Measurements from ENCODE around the gene HOXA1.

Gene HOXA1

GRCh38 chr7:27095897-27096767 is at the start of gene HOXA1:
TSS of gene HOXA1 (minus strand) at chr7:27096000. CDS start at chr7:27095912, 88 bp downstream.
- peak; percentile 86 for DNase-seq

DNA sequence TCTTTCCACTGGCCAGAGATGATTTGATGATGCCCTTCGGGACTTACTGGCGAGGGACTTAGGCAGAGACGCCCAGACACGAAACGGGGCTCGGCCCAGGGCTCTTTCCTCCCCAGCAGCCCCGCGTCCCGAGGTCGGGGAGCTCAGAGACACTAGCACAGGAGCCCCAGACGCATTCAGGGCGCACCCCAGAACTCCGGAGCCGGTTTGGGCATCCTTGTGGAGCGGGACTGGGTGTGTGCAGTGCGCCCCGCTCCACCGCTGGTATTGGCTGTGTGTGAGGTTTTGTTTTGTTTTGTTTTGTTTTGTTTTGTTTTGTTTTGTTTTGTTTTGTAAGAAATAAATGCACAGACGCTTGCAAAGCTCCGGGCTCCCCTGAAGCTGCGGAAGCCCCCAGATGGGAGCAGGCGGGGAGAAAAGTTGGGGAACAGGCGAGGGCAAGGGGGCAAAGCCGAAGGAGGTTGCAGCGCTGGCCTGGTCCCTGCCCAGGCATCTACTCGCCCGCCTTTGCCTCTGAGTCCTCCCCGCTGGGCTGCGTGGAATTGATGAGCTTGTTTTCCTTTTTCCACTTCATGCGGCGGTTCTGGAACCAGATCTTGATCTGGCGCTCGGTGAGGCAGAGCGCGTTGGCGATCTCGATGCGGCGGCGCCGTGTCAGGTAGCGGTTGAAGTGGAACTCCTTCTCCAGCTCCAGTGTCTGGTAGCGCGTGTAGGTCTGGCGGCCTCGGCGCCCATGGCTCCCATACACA is 49.5 kb upstream of the HOXA1 start:
- no peak for DNase-seq

DNA sequence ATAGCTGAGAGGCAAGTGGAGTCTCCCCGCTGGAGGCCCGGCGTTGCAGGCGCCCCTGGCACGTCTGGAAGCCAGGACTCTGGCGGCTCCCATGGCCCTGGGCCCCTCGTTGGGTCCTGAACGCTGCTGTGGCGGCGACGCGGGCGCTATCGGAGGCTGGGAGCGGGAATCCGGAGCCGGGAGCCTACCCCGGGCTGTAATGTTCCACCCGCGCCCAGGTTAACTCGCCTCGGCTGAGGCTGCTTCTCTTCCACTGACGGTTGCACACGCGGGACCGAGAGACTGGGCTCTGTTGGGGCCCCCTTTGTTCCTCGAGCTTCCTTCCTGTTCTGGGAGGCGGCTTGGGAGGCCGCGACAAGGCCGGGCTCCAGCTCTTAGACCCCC is 49.0 kb upstream of the HOXA1 start:
- DNase-seq = no peak

DNA sequence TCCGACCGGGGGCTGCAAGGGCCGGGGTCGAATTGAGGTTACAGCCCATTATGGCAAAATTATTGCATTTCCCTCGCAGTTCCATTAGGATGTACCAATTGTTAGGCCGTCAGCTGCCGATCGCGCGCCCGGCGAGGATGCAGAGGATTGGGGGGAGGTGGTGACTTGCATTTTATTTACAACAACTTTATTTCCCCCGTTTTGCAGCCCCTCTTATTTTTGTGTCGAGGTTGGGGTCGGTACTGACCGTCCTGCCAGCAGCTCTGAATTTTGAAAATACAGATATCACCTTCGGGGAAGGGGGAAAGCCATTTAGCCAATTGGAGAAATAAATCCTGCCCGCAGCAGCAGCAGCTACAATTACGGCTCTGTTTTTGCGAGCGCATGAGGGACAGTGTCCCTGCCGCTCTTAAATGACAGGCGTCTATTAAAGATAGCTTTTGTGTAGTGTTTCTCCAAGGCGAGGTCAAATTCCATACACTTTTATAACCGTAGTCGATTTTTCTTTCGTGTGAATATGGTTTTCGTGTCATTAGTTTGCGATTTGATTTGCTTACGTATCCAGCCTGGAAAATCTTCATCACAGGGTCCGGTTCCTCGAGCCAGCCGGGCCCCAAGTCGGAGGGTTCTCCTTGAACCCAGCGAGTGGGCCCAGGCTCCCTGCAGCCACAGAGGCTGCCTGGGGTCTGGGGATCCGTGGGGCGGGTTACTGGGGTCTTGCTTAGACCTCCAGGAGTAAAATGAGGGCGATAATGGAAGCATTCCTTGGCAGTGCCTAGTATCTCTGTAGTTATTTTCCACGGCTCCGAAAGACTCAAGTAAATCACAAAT is 48.4 kb upstream of the HOXA1 start:
- DNase-seq = no peak

GRCh38 chr7:27143023-27143949 is 47.5 kb upstream of the HOXA1 start, which contains the start of gene HOXA5:
TSS of gene HOXA5 (minus strand) at chr7:27143681. CDS start at chr7:27143607, 74 bp downstream.
- no peak for DNase-seq

GRCh38 chr7:27142580-27143022 is 46.8 kb upstream of the HOXA1 start:
- DNase-seq = no peak

DNA sequence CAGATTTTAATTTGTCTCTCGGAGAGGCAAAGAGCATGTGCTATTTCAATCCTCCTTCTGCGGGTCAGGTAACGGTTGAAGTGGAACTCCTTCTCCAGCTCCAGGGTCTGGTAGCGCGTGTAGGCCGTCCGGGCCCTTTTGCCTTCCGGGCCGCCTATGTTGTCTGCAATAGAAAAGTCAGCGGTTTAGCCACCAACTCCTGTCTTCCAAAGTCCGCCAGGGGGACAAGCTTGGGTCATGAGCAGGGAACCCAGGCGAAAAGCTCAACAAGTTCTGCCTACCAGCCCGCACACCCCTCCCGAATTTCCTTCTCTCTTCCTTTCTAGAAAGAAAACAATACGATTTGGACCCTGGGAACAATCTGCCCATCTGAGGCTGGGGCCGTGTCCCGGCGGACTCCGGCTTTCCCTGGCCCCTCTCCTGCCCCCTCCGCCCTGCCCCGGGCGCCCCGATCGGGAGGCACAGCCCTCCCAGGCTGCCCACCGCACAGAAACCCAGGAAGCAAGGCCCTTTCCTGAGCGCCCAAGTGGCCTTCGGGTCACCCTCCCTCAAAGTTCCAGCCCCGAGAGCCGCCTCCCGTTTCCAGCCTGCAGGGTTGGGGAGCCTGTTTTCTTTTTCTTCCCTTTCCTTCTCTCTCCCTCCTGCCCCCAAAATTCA is 46.3 kb upstream of the HOXA1 start:
- no peak for DNase-seq

GRCh38 chr7:27141137-27141922 is 45.5 kb upstream of the HOXA1 start:
- DNase-seq = no peak

GRCh38 chr7:27140126-27140857 is 44.5 kb upstream of the HOXA1 start:
- DNase-seq = no peak

GRCh38 chr7:27139334-27140125 is 43.7 kb upstream of the HOXA1 start:
- no peak for DNase-seq

DNA sequence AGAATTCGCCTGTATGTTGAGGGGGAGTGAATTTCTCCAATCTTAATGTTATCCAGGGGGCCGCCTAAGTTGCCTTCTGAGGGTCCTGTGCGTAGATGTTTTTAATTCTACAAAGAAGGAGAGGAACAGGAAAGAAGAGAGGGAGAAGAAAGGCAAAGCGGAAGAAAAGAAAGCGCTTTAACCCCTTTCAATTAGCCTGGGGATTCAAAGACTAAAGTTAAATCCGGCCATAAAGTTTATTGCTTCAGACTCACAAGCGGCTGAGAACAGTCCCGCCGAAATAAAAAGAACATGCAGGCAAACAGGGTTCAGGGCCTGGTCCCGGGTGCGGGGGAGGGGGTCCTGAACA is 43.2 kb upstream of the HOXA1 start:
- DNase-seq = no peak

DNA sequence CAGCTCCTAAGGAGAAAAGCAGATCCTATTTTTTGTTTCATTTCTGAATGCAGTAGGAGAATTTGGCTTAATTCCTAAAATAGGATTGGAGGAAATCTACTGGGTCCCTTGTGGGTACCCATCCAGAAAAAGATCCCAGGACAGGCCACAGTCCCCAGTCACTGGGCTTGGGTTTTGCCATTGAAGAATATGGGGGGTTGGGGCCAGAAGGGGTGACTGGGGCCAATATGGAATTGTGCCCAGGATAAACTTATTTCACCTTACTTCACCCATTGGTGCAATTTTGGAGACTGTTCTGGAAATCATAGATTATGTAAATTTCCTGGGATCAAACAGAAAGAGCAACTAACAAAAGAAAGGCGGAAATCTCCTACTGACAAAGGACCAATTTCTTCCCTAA is 42.7 kb upstream of the HOXA1 start:
- DNase-seq = no peak

GRCh38 chr7:27137640-27138315 is 42.0 kb upstream of the HOXA1 start:
- no peak for DNase-seq

DNA sequence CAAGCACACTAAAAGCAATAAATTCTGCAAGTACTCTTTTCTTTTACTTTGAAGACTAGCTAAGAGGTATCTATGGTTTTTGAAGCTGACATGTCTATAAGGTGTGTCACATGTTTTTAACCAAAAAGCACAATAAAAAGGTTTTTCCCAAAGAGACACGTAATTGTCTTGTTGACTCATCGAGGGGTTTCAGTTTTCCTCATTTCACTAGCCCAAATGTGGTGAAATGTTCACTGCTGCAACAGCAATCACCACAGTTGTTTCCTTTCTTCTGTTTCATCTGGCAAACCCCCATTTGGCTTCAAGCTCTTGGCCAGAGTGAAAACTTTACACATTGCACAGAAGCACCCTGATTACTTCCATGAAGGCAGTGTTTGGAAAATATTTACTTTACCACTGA is 38.6 kb upstream of the HOXA1 start:
- DNase-seq = no peak

DNA sequence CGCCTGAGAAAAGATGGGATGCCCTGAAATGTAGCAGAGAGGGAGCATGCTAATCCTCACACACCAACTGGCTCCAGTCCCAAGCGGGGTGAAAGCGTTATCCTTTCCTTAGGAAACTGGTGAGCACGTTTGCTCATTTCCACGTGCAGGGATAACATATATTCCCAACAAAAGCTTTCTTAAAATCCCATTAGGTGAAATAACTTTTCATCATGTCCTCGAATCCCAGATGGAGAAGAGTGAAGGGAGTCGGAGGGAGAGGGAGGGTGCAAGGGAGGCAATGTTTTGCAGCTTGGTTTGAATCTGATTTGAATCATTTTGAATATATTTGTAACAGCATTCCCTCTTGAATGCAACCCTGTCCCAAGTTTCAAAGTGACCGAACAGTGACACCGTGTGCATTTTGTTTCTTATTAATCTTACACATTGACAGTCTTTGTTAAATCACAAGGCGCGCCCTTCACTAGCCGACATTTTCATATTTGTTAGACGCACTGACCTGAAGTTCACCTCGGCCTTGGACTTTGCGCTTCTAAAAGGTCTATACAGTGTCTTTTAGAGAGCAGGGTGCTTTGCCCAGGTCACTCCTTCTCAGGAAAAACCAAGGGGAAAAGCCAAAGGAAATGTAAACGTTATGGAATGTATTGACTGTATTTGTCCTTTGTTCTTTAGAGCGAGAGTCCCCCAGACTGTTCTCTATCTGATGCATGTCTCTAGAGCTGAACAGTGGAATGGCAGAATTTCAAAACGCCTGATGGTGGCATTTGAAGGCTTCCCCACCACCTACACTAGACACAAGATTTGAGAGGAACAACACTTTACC is 37.8 kb upstream of the HOXA1 start:
- DNase-seq = no peak

- no peak for DNase-seq
These were observed 37.2 kb upstream of the HOXA1 start for GRCh38 chr7:27132978-27133377.

- DNase-seq = no peak
These were observed 36.4 kb upstream of the HOXA1 start for GRCh38 chr7:27132214-27132613.

DNA sequence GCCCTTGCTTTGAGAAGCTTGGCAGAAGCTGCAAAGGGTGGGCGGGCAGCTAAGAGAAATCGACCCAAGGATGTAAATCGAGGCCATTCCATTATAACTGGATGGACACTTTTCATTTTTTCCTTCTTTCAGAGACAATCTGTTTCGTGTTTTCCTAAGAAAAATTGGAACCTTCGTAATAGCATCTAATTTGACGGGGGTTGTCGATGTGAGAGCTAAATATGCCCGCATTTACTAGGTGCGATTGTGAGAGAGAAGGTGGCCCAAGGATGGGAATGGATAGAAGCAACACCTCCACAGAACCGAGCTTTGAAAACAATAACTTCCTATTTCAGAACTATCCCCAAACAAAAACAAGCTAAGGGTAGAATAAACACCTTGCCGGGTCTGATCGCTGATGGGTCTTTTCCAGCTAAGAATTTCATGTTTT is 35.6 kb upstream of the HOXA1 start:
- DNase-seq = no peak

Data from NCI-H2171 (cell line).